Measurements from ENCODE around the gene TMEM37. TPM values are rescaled to one million over a fixed set of nuclear protein-coding genes. Genes with fewer than 3 reads are reported as not detected.

TMEM37 gene
- total and polyA plus RNA-seq, 4 experiments from 2014 or later, result 0.44 TPM; not detected in 3

DNA sequence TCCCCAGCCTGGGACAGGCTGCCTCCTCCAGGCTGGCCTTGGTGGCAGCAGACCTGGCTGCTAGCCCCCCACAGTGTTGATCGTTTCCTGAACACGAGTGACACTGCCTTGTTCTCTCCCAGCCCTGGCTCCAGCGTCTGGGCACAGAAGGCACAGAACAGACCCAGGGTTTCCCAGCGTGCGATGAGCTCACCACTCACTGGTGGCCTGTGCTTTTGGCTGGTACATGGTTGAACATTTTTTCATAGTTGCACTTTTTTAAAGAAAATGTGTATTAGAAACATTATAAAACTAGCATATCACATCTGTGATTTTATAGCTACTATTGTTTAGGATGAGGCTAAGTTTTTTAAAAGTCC is 51.7 kb downstream of the TMEM37 start:
- ChIA-PET CTCF (ENCODE audit: partially characterized antibody) (no interaction called here), POLR2A (ENCODE audit: partially characterized antibody) (no interaction called here)
- Mint-ChIP-seq H3K9me3 (no peaks in the 10 kb centered on the region), H3K27ac (no peak overlapping the region), H3K36me3 (no peaks in the 10 kb centered on the region), H3K4me1 (no peaks in the 10 kb centered on the region), H3K4me3 (no peak overlapping the region), H3K27me3 (peaks cover 6 to 13% of the 10 kb centered on the region in 2 donors)
- Histone ChIP-seq H3K4me3 (ENCODE audit: low read length in 2 of 2) (no peak overlapping the region), H3K27ac (ENCODE audit: low read depth, low read length) (no peak overlapping the region), H3K9me3 (ENCODE audit: control insufficient read depth in 1 of 2, low read length in 2 of 2) (no peaks in the 10 kb centered on the region), H3K27me3 (ENCODE audit: insufficient read depth, low read length) (no peaks in the 10 kb centered on the region), H3K4me1 (ENCODE audit: insufficient read depth, low read length) (no peaks in the 10 kb centered on the region), H3K36me3 (ENCODE audit: insufficient read depth, low read length) (no peaks in the 10 kb centered on the region)
- intact Hi-C loops (cut with micrococcal nuclease), result no loop called here
- DNase-seq, result no peak

DNA sequence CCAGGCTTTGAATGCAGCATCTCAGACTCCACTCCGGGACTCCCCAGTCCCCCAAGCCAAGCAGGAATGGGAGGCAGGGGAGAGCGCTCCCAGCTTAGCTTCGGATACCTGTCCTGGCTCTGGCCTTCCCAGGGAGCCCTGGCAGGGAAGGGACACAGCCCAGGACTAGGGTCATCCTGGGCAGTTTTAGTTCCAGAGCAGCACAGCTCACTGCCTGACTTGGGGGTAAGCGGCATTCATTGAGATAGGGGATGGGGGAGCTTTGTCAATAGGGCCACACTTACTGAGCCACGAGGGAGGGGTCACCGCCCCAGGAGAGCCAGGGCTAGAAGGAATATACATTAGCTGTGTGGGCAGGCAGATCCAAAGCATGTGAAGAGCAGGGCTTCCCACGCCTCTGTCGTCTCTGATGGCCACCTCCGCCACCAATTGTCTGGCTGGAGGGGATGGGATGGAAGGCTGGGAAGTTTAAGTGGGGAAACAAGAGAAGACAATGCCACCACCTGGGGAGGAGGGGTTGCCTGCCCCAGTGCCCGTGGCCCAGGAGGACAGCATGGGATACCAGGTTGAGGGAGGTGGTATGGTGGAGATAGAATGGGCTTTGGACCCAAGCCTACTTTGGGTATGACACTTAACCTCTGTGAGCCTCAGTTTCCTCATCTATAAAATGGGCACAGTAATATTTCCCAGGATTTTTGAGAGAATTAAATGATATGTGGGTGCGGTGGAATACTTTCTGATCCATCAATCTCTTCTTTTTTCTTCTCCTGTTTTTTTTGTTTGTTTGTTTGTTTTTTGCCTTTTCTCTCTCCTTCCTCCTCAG is 52.5 kb downstream of the TMEM37 start:
- ChIA-PET CTCF (ENCODE audit: partially characterized antibody) (no interaction called here), POLR2A (ENCODE audit: partially characterized antibody) (no interaction called here)
- no peaks in the 10 kb centered on the region for H3K27me3 ChIP-seq (ENCODE audit: insufficient read depth, low read length)
- H3K4me1 ChIP-seq (ENCODE audit: insufficient read depth, low read length), result no peaks in the 10 kb centered on the region
- DNase-seq, result no peak
- H3K9me3 ChIP-seq (ENCODE audit: control insufficient read depth in 1 of 2, low read length in 2 of 2), result no peaks in the 10 kb centered on the region
- no peaks in the 10 kb centered on the region for H3K36me3 Mint-ChIP-seq
- no peaks in the 10 kb centered on the region for H3K9me3 Mint-ChIP-seq
- no peak overlapping the region for H3K4me3 Mint-ChIP-seq
- no peak overlapping the region for H3K27ac Mint-ChIP-seq
- no peaks in the 10 kb centered on the region for H3K36me3 ChIP-seq (ENCODE audit: insufficient read depth, low read length)
- no peak overlapping the region for H3K27ac ChIP-seq (ENCODE audit: low read depth, low read length)
- peaks cover 6 to 13% of the 10 kb centered on the region in 2 donors for H3K27me3 Mint-ChIP-seq
- no peaks in the 10 kb centered on the region for H3K4me1 Mint-ChIP-seq
- H3K4me3 ChIP-seq (ENCODE audit: low read length in 2 of 2), result no peak overlapping the region
- intact Hi-C loops (cut with micrococcal nuclease), result no loop called here

DNA sequence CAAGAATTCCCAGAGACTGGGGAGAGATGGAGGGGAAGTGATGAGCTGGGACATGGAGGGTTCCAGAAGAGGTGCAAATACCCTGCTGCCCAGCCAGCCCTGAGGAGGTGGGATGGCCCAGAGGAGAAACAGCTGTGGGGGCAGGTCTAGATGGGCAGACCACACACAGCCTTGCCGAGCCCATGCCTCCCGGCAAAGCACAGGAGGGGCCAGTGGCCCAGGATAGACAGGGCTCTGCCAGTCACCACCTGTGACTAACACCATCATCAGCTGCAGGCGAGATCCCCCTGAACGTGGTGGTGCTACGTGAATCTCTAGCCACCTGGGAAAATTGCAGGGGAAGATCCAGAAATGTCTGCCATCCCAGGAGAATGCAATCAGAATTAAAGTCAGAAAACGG is 53.2 kb downstream of the TMEM37 start:
- CTCF ChIA-PET (ENCODE audit: partially characterized antibody), result no interaction called here
- Histone ChIP-seq H3K9me3 (ENCODE audit: control insufficient read depth in 1 of 2, low read length in 2 of 2) (no peaks in the 10 kb centered on the region), H3K27ac (ENCODE audit: low read depth, low read length) (no peak overlapping the region), H3K36me3 (ENCODE audit: insufficient read depth, low read length) (no peaks in the 10 kb centered on the region), H3K4me1 (ENCODE audit: insufficient read depth, low read length) (no peaks in the 10 kb centered on the region), H3K27me3 (ENCODE audit: insufficient read depth, low read length) (no peaks in the 10 kb centered on the region), H3K4me3 (ENCODE audit: low read length in 2 of 2) (no peak overlapping the region)
- POLR2A ChIA-PET (ENCODE audit: partially characterized antibody), result no interaction called here
- Mint-ChIP-seq H3K9me3 (no peaks in the 10 kb centered on the region), H3K36me3 (no peaks in the 10 kb centered on the region), H3K4me1 (no peaks in the 10 kb centered on the region), H3K4me3 (no peak overlapping the region), H3K27me3 (peaks cover 6 to 15% of the 10 kb centered on the region in 2 donors), H3K27ac (no peak overlapping the region)
- intact Hi-C loops (cut with micrococcal nuclease), result no loop called here
- no peak for DNase-seq

DNA sequence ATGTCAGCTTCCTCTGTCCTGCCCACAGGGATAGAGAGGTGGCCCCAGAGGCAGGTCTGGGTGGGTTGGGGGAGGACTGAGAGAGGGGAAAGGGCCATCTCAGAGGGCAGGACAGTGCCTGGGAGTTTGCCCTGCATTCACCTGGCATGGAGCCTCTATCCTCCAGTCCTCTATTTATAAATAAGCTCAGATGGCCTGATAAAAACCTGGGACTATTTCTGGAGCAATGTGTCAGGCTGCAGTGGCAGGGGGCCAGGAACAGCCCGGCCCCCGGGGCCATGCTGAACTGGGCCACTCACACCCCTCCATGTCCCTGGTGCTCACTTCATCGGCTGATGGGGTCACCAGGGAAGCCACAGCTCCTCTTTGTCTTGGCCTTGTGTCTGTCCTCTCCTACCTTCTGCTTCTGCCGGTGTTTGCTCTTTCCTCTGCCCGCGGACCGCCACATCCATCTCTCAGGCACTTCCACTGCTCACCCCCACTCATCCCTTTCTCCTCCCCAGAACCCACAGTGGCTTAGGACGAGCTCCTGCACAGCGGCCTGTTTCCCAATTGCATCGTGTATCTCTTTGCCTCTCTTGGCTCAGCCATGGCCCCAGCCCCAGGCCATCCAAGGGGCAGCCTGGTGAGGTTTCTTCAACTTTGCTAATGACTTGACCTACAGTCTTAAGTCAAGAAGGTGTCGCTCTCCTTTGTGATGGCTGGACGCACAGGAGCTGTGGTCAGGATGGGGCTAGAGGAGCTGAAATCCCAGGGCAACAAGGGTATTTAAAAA is 53.9 kb downstream of the TMEM37 start:
- H3K4me1 Mint-ChIP-seq, result no peaks in the 10 kb centered on the region
- H3K36me3 ChIP-seq (ENCODE audit: insufficient read depth, low read length), result no peaks in the 10 kb centered on the region
- no peak overlapping the region for H3K4me3 Mint-ChIP-seq
- no peaks in the 10 kb centered on the region for H3K9me3 Mint-ChIP-seq
- H3K27me3 ChIP-seq (ENCODE audit: insufficient read depth, low read length), result no peaks in the 10 kb centered on the region
- no peak for DNase-seq
- no peak overlapping the region for H3K27ac ChIP-seq (ENCODE audit: low read depth, low read length)
- intact Hi-C loops (cut with micrococcal nuclease), result no loop called here
- no peaks in the 10 kb centered on the region for H3K4me1 ChIP-seq (ENCODE audit: insufficient read depth, low read length)
- POLR2A ChIA-PET (ENCODE audit: partially characterized antibody), result no interaction called here
- CTCF ChIA-PET (ENCODE audit: partially characterized antibody), result interaction anchor here (0.6 kb wide), 1 partner anchor 177 kb away, joined by 4 read pairs; no protein-coding TSS in a partner anchor
- no peaks in the 10 kb centered on the region for H3K36me3 Mint-ChIP-seq
- H3K4me3 ChIP-seq (ENCODE audit: low read length in 2 of 2), result no peak overlapping the region
- H3K27ac Mint-ChIP-seq, result no peak overlapping the region
- no peaks in the 10 kb centered on the region for H3K9me3 ChIP-seq (ENCODE audit: control insufficient read depth in 1 of 2, low read length in 2 of 2)
- H3K27me3 Mint-ChIP-seq, result peaks cover 6 to 17% of the 10 kb centered on the region in 2 donors

DNA sequence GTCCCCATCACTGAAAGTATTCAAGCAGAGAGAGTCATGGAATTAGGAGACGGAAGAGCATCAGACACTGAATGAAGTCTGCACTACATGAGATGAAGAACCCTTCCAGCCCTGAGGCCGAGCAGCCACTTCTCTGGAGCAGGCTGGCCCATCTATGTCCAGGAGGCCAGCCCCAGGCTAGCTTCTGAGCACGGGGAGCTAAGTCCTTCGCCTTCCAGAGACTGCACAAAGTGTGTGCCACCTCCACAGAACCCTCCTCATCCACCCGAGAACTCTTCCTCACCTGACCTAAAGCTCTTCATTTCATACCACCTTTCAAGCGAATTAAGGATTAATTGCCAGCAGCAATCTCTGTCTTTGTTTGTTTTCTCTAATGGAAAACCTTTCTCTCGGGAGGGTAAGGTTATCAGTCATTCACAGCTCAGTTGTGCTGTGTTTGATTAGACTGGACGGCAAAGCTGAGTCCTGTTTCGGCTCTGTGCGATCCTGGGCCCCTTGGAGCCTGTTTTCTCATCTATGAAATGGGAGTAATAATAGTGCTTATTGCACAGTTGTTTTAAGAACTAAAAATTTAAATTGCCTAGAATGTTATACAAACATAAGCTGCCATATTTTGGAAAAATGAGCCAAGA is 54.7 kb downstream of the TMEM37 start:
- POLR2A ChIA-PET (ENCODE audit: partially characterized antibody), result no interaction called here
- no peaks in the 10 kb centered on the region for H3K9me3 Mint-ChIP-seq
- Histone ChIP-seq H3K27ac (ENCODE audit: low read depth, low read length) (no peak overlapping the region), H3K27me3 (ENCODE audit: insufficient read depth, low read length) (no peaks in the 10 kb centered on the region), H3K4me1 (ENCODE audit: insufficient read depth, low read length) (no peaks in the 10 kb centered on the region), H3K9me3 (ENCODE audit: control insufficient read depth in 1 of 2, low read length in 2 of 2) (no peaks in the 10 kb centered on the region), H3K36me3 (ENCODE audit: insufficient read depth, low read length) (no peaks in the 10 kb centered on the region), H3K4me3 (ENCODE audit: low read length in 2 of 2) (no peak overlapping the region)
- H3K27ac Mint-ChIP-seq, result no peak overlapping the region
- CTCF ChIA-PET (ENCODE audit: partially characterized antibody), result interaction anchor here (0.6 kb wide), 1 partner anchor 176 kb away, joined by 4 read pairs; no protein-coding TSS in a partner anchor
- no peaks in the 10 kb centered on the region for H3K4me1 Mint-ChIP-seq
- DNase-seq, result no peak
- intact Hi-C loops (cut with micrococcal nuclease), result no loop called here
- H3K4me3 Mint-ChIP-seq, result no peak overlapping the region
- H3K27me3 Mint-ChIP-seq, result peaks cover 5 to 18% of the 10 kb centered on the region in 2 donors
- no peaks in the 10 kb centered on the region for H3K36me3 Mint-ChIP-seq

DNA sequence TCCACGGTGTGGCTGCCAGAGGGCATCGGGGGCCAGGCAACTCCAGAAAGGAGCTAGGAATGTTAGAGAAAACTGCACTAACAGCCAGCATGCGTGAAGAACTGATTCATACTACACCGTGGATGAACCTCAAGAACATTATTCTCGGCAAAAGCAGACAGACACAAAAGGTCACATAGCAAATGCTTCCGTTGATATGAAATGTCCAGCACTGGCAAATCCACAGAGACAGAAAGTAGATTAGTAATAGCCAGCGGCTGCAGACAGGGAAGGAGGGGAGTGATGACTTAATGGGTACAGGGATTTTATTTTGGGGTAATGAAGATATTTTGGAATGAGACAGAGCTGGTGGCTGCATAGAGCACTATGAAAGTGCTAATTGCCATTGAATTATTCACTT is 55.2 kb downstream of the TMEM37 start:
- Histone ChIP-seq H3K4me1 (ENCODE audit: insufficient read depth, low read length) (no peaks in the 10 kb centered on the region), H3K27me3 (ENCODE audit: insufficient read depth, low read length) (no peaks in the 10 kb centered on the region), H3K27ac (ENCODE audit: low read depth, low read length) (no peak overlapping the region), H3K4me3 (ENCODE audit: low read length in 2 of 2) (no peak overlapping the region), H3K9me3 (ENCODE audit: control insufficient read depth in 1 of 2, low read length in 2 of 2) (no peaks in the 10 kb centered on the region), H3K36me3 (ENCODE audit: insufficient read depth, low read length) (no peaks in the 10 kb centered on the region)
- ChIA-PET CTCF (ENCODE audit: partially characterized antibody) (no interaction called here), POLR2A (ENCODE audit: partially characterized antibody) (no interaction called here)
- Mint-ChIP-seq H3K27me3 (peaks cover 5 to 18% of the 10 kb centered on the region in 2 donors), H3K4me3 (no peak overlapping the region), H3K9me3 (no peaks in the 10 kb centered on the region), H3K4me1 (no peaks in the 10 kb centered on the region), H3K36me3 (no peaks in the 10 kb centered on the region), H3K27ac (no peak overlapping the region)
- intact Hi-C loops (cut with micrococcal nuclease), result no loop called here
- DNase-seq, result no peak

DNA sequence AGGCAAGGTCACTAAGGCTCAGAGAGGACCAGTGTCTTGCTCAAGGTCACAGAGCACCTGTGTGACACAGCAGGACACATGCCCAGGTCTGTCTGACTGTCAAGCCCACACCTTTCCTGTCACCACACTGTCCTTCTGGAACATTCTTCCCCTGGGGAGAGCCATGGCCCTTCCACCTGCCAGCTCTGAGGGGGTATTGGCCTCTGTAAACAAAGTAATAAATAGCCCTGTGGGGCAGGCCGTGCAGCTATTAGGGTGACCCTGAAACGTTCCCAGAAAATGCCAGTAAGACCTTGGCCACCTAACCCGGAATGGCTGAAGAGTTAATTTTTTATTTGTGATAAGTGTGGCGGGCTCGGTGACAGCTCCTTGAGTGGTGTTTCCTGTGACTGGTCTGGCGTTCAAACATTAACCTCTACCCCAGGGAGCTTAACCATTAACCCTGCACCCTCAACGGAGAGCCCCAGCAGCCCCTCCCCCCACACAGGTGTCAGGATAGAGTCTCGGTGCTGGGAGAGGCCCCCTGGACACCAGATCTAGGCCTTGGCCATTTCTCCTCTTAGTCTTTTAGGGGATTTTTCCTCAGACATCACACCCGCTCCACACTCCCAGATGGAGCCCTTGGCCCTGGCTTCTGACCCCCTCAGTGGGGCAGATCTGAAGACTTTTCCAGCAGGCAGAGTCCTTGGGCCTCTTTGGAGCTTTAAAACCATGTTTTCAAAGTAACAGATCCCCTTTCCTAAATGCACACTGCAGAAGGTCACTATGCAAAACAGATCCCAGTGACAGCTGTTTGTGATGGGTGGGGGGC is 56.0 kb downstream of the TMEM37 start:
- Mint-ChIP-seq H3K36me3 (no peaks in the 10 kb centered on the region), H3K4me1 (no peaks in the 10 kb centered on the region), H3K9me3 (no peaks in the 10 kb centered on the region), H3K27me3 (peaks cover 5 to 18% of the 10 kb centered on the region in 2 donors), H3K4me3 (no peak overlapping the region), H3K27ac (peak overlapping the region in 1 of 7 donors; percentile 38)
- DNase-seq, result no peak
- Histone ChIP-seq H3K27me3 (ENCODE audit: insufficient read depth, low read length) (no peaks in the 10 kb centered on the region), H3K36me3 (ENCODE audit: insufficient read depth, low read length) (no peaks in the 10 kb centered on the region), H3K9me3 (ENCODE audit: control insufficient read depth in 1 of 2, low read length in 2 of 2) (no peaks in the 10 kb centered on the region), H3K4me1 (ENCODE audit: insufficient read depth, low read length) (no peaks in the 10 kb centered on the region), H3K4me3 (ENCODE audit: low read length in 2 of 2) (no peak overlapping the region), H3K27ac (ENCODE audit: low read depth, low read length) (no peak overlapping the region)
- ChIA-PET CTCF (ENCODE audit: partially characterized antibody) (no interaction called here), POLR2A (ENCODE audit: partially characterized antibody) (no interaction called here)
- intact Hi-C loops (cut with micrococcal nuclease), result no loop called here
